PC-3 (cell line): ENCODE results near the gene IRX2. TPM values are rescaled to one million over a fixed set of nuclear protein-coding genes. Genes with fewer than 3 reads are reported as not detected.

Source experiments
- ATAC-seq: fragments of 200-7000 bp; cut with Tn5 transposase; 2 replicates; pipeline ENCODE4 v1.9.1; 2020; ENCODE audit warnings: mild to moderate bottlenecking, moderate library complexity
- BruUV-seq: library from RNA; stranded (reverse); fragments of 400-500 nt; replicated peaks from 2 replicates; lab custom pipeline; 2021; lab: Mats Ljungman, UMichigan
- CTCF ChIA-PET: fragments of 300-600 bp; sonication (Branson Sonifier 250); formaldehyde crosslinking; loops from one replicate; lab custom pipeline; 2022; ENCODE audit warnings: antibody characterized with exemption; lab: Charles Lee
- POLR2A ChIA-PET: fragments of 300-600 bp; sonication (Branson Sonifier 250); formaldehyde crosslinking; loops from one replicate; lab custom pipeline; 2022; ENCODE audit warnings: antibody characterized with exemption; ENCODE audit not compliant: unreplicated experiment; lab: Charles Lee
- DNase-seq: peaks from one replicate; pipeline ENCODE4 v3.0.0-alpha.2; 2015
- H2AFZ ChIP-seq: fragments of 300-600 bp; sonication (generic); 2 replicates; pipeline ENCODE4 v1.6.0; 2016; ENCODE audit warnings: antibody characterized with exemption, low read length
- H3F3A ChIP-seq: fragments of 300-600 bp; sonication (generic); one replicate; pipeline ENCODE4 v1.6.0; 2017; ENCODE audit warnings: antibody characterized with exemption, low read length, control low read depth, mild to moderate bottlenecking; ENCODE audit not compliant: unreplicated experiment
- H3K27ac ChIP-seq: fragments of 300-600 bp; sonication (generic); 2 replicates; pipeline ENCODE4 v1.5.1; 2016; ENCODE audit warnings: mild to moderate bottlenecking, low read length
- H3K27me3 ChIP-seq: fragments of 300-600 bp; sonication (generic); 2 replicates; pipeline ENCODE4 v1.6.1; 2016; ENCODE audit warnings: low read length, mixed read lengths
- H3K36me3 ChIP-seq: fragments of 300-600 bp; sonication (generic); 2 replicates; pipeline ENCODE4 v1.6.1; 2016; ENCODE audit warnings: low read depth, mixed run types, low read length, mixed read lengths
- H3K4me1 ChIP-seq: fragments of 300-600 bp; sonication (generic); 2 replicates; pipeline ENCODE4 v1.5.1; 2016; ENCODE audit warnings: low read length; ENCODE audit not compliant: insufficient read depth
- H3K4me2 ChIP-seq: fragments of 300-600 bp; sonication (generic); 2 replicates; pipeline ENCODE4 v1.6.0; 2016; ENCODE audit warnings: low read length
- H3K4me3 ChIP-seq: fragments of 300-600 bp; sonication (generic); 2 replicates; pipeline ENCODE4 v1.5.1; 2016; ENCODE audit warnings: mild to moderate bottlenecking, low read length, mixed read lengths
- H3K79me2 ChIP-seq: fragments of 300-600 bp; sonication (generic); 2 replicates; pipeline ENCODE4 v1.6.1; 2017; ENCODE audit warnings: low read length, mixed read lengths
- H3K9ac ChIP-seq: fragments of 300-600 bp; sonication (generic); 2 replicates; pipeline ENCODE4 v1.6.0; 2016; ENCODE audit warnings: mild to moderate bottlenecking, low read length
- H3K9me2 ChIP-seq: fragments of 300-600 bp; sonication (generic); replicated peaks from 2 replicates; pipeline ENCODE4 v1.6.1; 2016; ENCODE audit warnings: mixed run types, low read length, mixed read lengths
- H3K9me3 ChIP-seq: fragments of 300-600 bp; sonication (generic); 2 replicates; pipeline ENCODE4 v1.6.1; 2016; ENCODE audit warnings: low read length, mixed read lengths
- H4K20me1 ChIP-seq: fragments of 300-600 bp; sonication (generic); 2 replicates; pipeline ENCODE4 v1.6.1; 2016; ENCODE audit warnings: low read length, mixed read lengths
- CTCF ChIP-seq: fragments of 300-600 bp; sonication (generic); conservative IDR thresholded peaks from 2 replicates; pipeline ENCODE4 v1.5.1; 2017; ENCODE audit warnings: antibody characterized with exemption, low read depth, mild to moderate bottlenecking, low read length
- EZH2 ChIP-seq: fragments of 300-600 bp; sonication (generic); IDR thresholded peaks from one replicate; pipeline ENCODE4 v1.6.1; 2017; ENCODE audit warnings: antibody characterized with exemption, mild to moderate bottlenecking, low read length; ENCODE audit not compliant: unreplicated experiment
- EZH2phosphoT487 ChIP-seq: fragments of 300-600 bp; sonication (generic); IDR thresholded peaks from 2 replicates; pipeline ENCODE4 v1.6.1; 2018; ENCODE audit warnings: mild to moderate bottlenecking, antibody characterized with exemption, low read length, borderline replicate concordance
- intact Hi-C: fragments of 100-400 bp; cut with micrococcal nuclease; formaldehyde crosslinking; loops from 2 replicates; pipeline ENCODE4 v1.9.0; 2023
- total RNA-seq: library from RNA; depleted of rRNA; stranded (reverse); fragments of >200 nt; gene quantifications from 2 replicates; pipeline ENCODE4 v1.2.3, GENCODE V29; 2014

IRX2 gene
- total RNA-seq, 1 experiment from 2014 or later = 10.4 TPM

- H3K4me3 ChIP-seq = no peak overlapping the region
- H3K9me2 ChIP-seq = no peaks in the 10 kb centered on the region
- no peaks in the 10 kb centered on the region for H3K4me1 ChIP-seq
- POLR2A ChIA-PET = no interaction called here
- H3K79me2 ChIP-seq = peaks cover 3% of the 10 kb centered on the region
- no peak for DNase-seq
- no peaks in the 10 kb centered on the region for H3K27me3 ChIP-seq
- H3K9ac ChIP-seq = no peak overlapping the region
- H3K36me3 ChIP-seq = peaks cover 7% of the 10 kb centered on the region; the same call in 1 of the 2 replicates
- no peak overlapping the region for H3K27ac ChIP-seq
- CTCF ChIA-PET = no interaction called here
- intact Hi-C loops = no loop called here
- no peak overlapping the region for H3K4me2 ChIP-seq
- no peaks in the 10 kb centered on the region for H3K9me3 ChIP-seq
- H2AFZ ChIP-seq = no peak overlapping the region
- TF ChIP-seq EZH2phosphoT487 (no peak), CTCF (no peak), EZH2 (no peak)
- no TSS peak for BruUV-seq
- no peak for ATAC-seq
- no peaks in the 10 kb centered on the region for H3F3A ChIP-seq
- H4K20me1 ChIP-seq = 0 out of 2 replicates have a peak, but pooled peaks cover 3% of the 10 kb centered on the region
These were observed 7.0 kb downstream of the IRX2 start for GRCh38 chr5:2744485-2744884.

- CTCF ChIA-PET = no interaction called here
- no peaks in the 10 kb centered on the region for H3K27me3 ChIP-seq
- H3K36me3 ChIP-seq = peaks cover 7% of the 10 kb centered on the region; the same call in 1 of the 2 replicates
- H3K4me2 ChIP-seq = no peak overlapping the region
- no peaks in the 10 kb centered on the region for H3K4me1 ChIP-seq
- 0 out of 2 replicates have a peak, but pooled peaks cover 3% of the 10 kb centered on the region for H4K20me1 ChIP-seq
- no TSS peak for BruUV-seq
- TF ChIP-seq EZH2 = no peak
- TF ChIP-seq CTCF = no peak
- no peak for TF ChIP-seq EZH2phosphoT487
- H2AFZ ChIP-seq = no peak overlapping the region
- no peak for DNase-seq
- no peak overlapping the region for H3K4me3 ChIP-seq
- no peak overlapping the region for H3K27ac ChIP-seq
- intact Hi-C loops = no loop called here
- H3K9me3 ChIP-seq = no peaks in the 10 kb centered on the region
- H3K9ac ChIP-seq = no peak overlapping the region
- no peaks in the 10 kb centered on the region for H3K79me2 ChIP-seq
- H3F3A ChIP-seq = no peaks in the 10 kb centered on the region
- ATAC-seq = no peak
- no peaks in the 10 kb centered on the region for H3K9me2 ChIP-seq
- POLR2A ChIA-PET = no interaction called here
These were observed 8.4 kb downstream of the IRX2 start for GRCh38 chr5:2742921-2743679.

GRCh38 chr5:2741956-2742355, 9.5 kb downstream of the IRX2 start:
- no peaks in the 10 kb centered on the region for H3K27me3 ChIP-seq
- H4K20me1 ChIP-seq = no peaks in the 10 kb centered on the region
- no peaks in the 10 kb centered on the region for H3K4me1 ChIP-seq
- no peak overlapping the region for H3K9ac ChIP-seq
- ATAC-seq (no peak), DNase-seq (no peak)
- no peaks in the 10 kb centered on the region for H3F3A ChIP-seq
- TF ChIP-seq EZH2phosphoT487 (no peak), CTCF (no peak), EZH2 (no peak)
- H2AFZ ChIP-seq = no peak overlapping the region
- POLR2A ChIA-PET = no interaction called here
- BruUV-seq = no TSS peak
- H3K27ac ChIP-seq = no peak overlapping the region
- no peaks in the 10 kb centered on the region for H3K79me2 ChIP-seq
- intact Hi-C loops = no loop called here
- H3K4me3 ChIP-seq = no peak overlapping the region
- H3K9me3 ChIP-seq = no peaks in the 10 kb centered on the region
- CTCF ChIA-PET = no interaction called here
- peaks cover 7% of the 10 kb centered on the region; the same call in 1 of the 2 replicates for H3K36me3 ChIP-seq
- H3K9me2 ChIP-seq = no peaks in the 10 kb centered on the region
- no peak overlapping the region for H3K4me2 ChIP-seq
